H9 (cell line): ENCODE data around the gene INSYN2B. TPM values are rescaled to one million over a fixed set of nuclear protein-coding genes. Genes with fewer than 3 reads are reported as not detected.

Experiments
- DNase-seq: peaks from one replicate; pipeline ENCODE4 v3.0.0-alpha.2; 2017
- H2AFZ ChIP-seq: one replicate; pipeline ENCODE4 v1.6.1; 2013; ENCODE audit warnings: mild to moderate bottlenecking, low read length, control low read depth, moderate library complexity
- H2AK5ac ChIP-seq: 2 replicates; pipeline ENCODE4 v1.6.1; 2013; ENCODE audit warnings: low read length, control low read depth, mixed read lengths; ENCODE audit not compliant: insufficient read length
- H2BK120ac ChIP-seq: one replicate; pipeline ENCODE4 v1.6.1; 2013; ENCODE audit warnings: low read depth, mild to moderate bottlenecking, low read length, control low read depth, inconsistent platforms; ENCODE audit not compliant: poor library complexity, severe bottlenecking
- H2BK12ac ChIP-seq: 2 replicates; pipeline ENCODE4 v1.6.1; 2013; ENCODE audit warnings: low read length, control low read depth, mixed read lengths, low read depth; ENCODE audit not compliant: insufficient read length
- H2BK15ac ChIP-seq: 2 replicates; pipeline ENCODE4 v1.6.1; 2013; ENCODE audit warnings: low read depth, low read length, control low read depth
- H2BK20ac ChIP-seq: one replicate; pipeline ENCODE4 v1.6.1; 2013; ENCODE audit warnings: low read depth, mild to moderate bottlenecking, low read length, control low read depth, inconsistent platforms; ENCODE audit not compliant: poor library complexity, severe bottlenecking
- H2BK5ac ChIP-seq: 2 replicates; pipeline ENCODE4 v1.6.1; 2013; ENCODE audit warnings: low read length, control low read depth, mixed read lengths; ENCODE audit not compliant: insufficient read length
- H3K14ac ChIP-seq: 2 replicates; pipeline ENCODE4 v1.6.1; 2013; ENCODE audit warnings: low read length, control low read depth; ENCODE audit not compliant: insufficient read depth
- H3K18ac ChIP-seq: 2 replicates; pipeline ENCODE4 v1.6.1; 2013; ENCODE audit warnings: low read depth, mild to moderate bottlenecking, mixed read lengths, low read length, control low read depth; ENCODE audit not compliant: insufficient read length
- H3K23ac ChIP-seq: 2 replicates; pipeline ENCODE4 v1.6.1; 2013; ENCODE audit warnings: low read length, control low read depth, mixed read lengths, low read depth; ENCODE audit not compliant: insufficient read length
- H3K23me2 ChIP-seq: 2 replicates; pipeline ENCODE4 v1.6.1; 2013; ENCODE audit warnings: low read depth, mild to moderate bottlenecking, mixed read lengths, low read length, control low read depth; ENCODE audit not compliant: insufficient read length, poor library complexity, severe bottlenecking
- H3K27ac ChIP-seq: 2 replicates; pipeline ENCODE4 v1.5.1; 2013; ENCODE audit warnings: low read length, control low read depth, mixed read lengths, low read depth; ENCODE audit not compliant: insufficient read length
- H3K27me3 ChIP-seq: 2 replicates; pipeline ENCODE4 v1.6.1; 2013; ENCODE audit warnings: low read length, control low read depth, inconsistent platforms; ENCODE audit not compliant: insufficient read depth
- H3K4ac ChIP-seq: 2 replicates; pipeline ENCODE4 v1.6.1; 2013; ENCODE audit warnings: low read depth, mild to moderate bottlenecking, control low read depth, inconsistent platforms, low read length, moderate library complexity
- H3K4me1 ChIP-seq: 2 replicates; pipeline ENCODE4 v1.6.1; 2013; ENCODE audit warnings: low read length, control low read depth, inconsistent platforms; ENCODE audit not compliant: insufficient read depth
- H3K4me2 ChIP-seq: 2 replicates; pipeline ENCODE4 v1.6.1; 2013; ENCODE audit warnings: low read length, control low read depth, mixed read lengths; ENCODE audit not compliant: insufficient read length, insufficient read depth
- H3K56ac ChIP-seq: 2 replicates; pipeline ENCODE4 v1.6.1; 2013; ENCODE audit warnings: low read depth, mild to moderate bottlenecking, mixed read lengths, low read length, control low read depth; ENCODE audit not compliant: insufficient read length
- H3K79me1 ChIP-seq: 2 replicates; pipeline ENCODE4 v1.6.1; 2013; ENCODE audit warnings: low read depth, mild to moderate bottlenecking, moderate library complexity, low read length, control low read depth, inconsistent platforms; ENCODE audit not compliant: insufficient read depth, poor library complexity, severe bottlenecking
- H3K79me2 ChIP-seq: 2 replicates; pipeline ENCODE4 v1.6.1; 2013; ENCODE audit warnings: low read length, control low read depth, inconsistent platforms; ENCODE audit not compliant: insufficient read depth
- H3K9ac ChIP-seq: 2 replicates; pipeline ENCODE4 v1.6.1; 2013; ENCODE audit warnings: low read length, control low read depth, mixed read lengths; ENCODE audit not compliant: insufficient read length; ENCODE audit errors: extremely low read depth
- H3K9me3 ChIP-seq: one replicate; pipeline ENCODE4 v1.6.1; 2013; ENCODE audit warnings: low read depth, low read length, inconsistent platforms; ENCODE audit not compliant: control insufficient read depth
- H3T11ph ChIP-seq: one replicate; pipeline ENCODE4 v1.6.1; 2013; ENCODE audit warnings: mild to moderate bottlenecking, low read length, control low read depth, inconsistent platforms
- H4K20me1 ChIP-seq: one replicate; pipeline ENCODE4 v1.6.1; 2013; ENCODE audit not compliant: control insufficient read depth, insufficient read length, insufficient read depth
- H4K5ac ChIP-seq: 2 replicates; pipeline ENCODE4 v1.6.1; 2013; ENCODE audit warnings: low read depth, mild to moderate bottlenecking, mixed read lengths, low read length, control low read depth; ENCODE audit not compliant: insufficient read length
- H4K8ac ChIP-seq: replicated peaks from 2 replicates; pipeline ENCODE4 v1.6.1; 2013; ENCODE audit warnings: low read length, control low read depth, mixed read lengths, low read depth; ENCODE audit not compliant: insufficient read length
- H4K91ac ChIP-seq: 2 replicates; pipeline ENCODE4 v1.6.1; 2013; ENCODE audit warnings: low read depth, mild to moderate bottlenecking, moderate library complexity, mixed read lengths, low read length, control low read depth; ENCODE audit not compliant: insufficient read length
- H3K27ac Mint-ChIP-seq, 3 experiments: 2 replicates in 2 of 3; 3 replicates in 1 of 3; pipeline ENCODE4 v1.8.0; 2020 to 2021; ENCODE audit warnings: mixed read lengths in 3 of 3, mild to moderate bottlenecking in 1 of 3, moderate library complexity in 1 of 3
- H3K27me3 Mint-ChIP-seq: 2 replicates; pipeline ENCODE4 v1.8.0; 2021; ENCODE audit warnings: low read depth, mild to moderate bottlenecking, moderate library complexity, mixed read lengths
- H3K36me3 Mint-ChIP-seq, 3 experiments: 2 replicates in 2 of 3; 3 replicates in 1 of 3; pipeline ENCODE4 v1.8.0; 2020 to 2021; ENCODE audit warnings: low read depth in 3 of 3, mixed read lengths in 3 of 3; ENCODE audit not compliant: insufficient read depth in 1 of 3
- H3K4me1 Mint-ChIP-seq, 2 experiments: 2 replicates each; pipeline ENCODE4 v1.8.0; 2020; ENCODE audit warnings: mixed read lengths in 2 of 2
- H3K4me3 Mint-ChIP-seq, 2 experiments: 2 replicates in 1 of 2; 3 replicates in 1 of 2; pipeline ENCODE4 v1.8.0; 2020 to 2021; ENCODE audit warnings: mild to moderate bottlenecking in 2 of 2, mixed read lengths in 2 of 2, moderate library complexity in 1 of 2
- H3K9me3 Mint-ChIP-seq, 2 experiments: 2 replicates in 1 of 2; 3 replicates in 1 of 2; pipeline ENCODE4 v1.8.0; 2020; ENCODE audit warnings: mild to moderate bottlenecking in 2 of 2, mixed read lengths in 2 of 2, moderate library complexity in 1 of 2
- WGBS: extraction: QIAGEN DNeasy Blood & Tissue Kit; methylation state at CpG from one replicate; pipeline ENCODE4 v1.1.7; 2013; ENCODE audit warnings: missing lambda C conversion rate, low lambda C conversion rate, mixed read lengths; ENCODE audit not compliant: insufficient read length; ENCODE audit errors: extremely low coverage; 5-methylcytosine and 5-hydroxymethylcytosine counted together
- total RNA-seq: library from RNA; stranded (reverse); gene quantifications from 2 replicates; pipeline ENCODE4 v1.2.1, GENCODE V29; 2021
- TF ChIP-seq, protein P1 (sequence below): fragments of 200-600 bp; sonication (generic); conservative IDR thresholded peaks from 3 replicates; pipeline ENCODE4 v1.8.0; 2021; ENCODE audit warnings: antibody characterized with exemption, mild to moderate bottlenecking

INSYN2B gene
- total RNA-seq, 1 experiment from 2014 or later: not detected

DNA sequence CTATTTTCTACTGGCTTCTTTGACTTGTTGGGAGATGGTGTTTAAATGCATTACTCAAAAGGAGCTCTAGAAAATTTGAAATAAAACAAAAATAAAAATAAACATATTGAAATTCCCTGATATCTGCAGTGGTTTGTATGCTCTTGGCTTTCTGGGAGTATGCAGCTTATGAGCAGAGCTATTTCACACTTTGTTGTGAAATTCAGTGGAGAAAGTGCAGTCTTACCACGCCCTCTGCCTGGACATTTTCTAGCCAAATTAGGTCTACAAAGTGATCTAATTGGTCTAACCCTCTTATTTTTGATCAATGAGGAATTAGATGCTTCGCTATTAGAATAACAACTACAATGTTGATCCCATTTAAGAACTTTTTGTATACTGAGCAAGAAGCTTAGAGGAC, 66.8 kb downstream of the INSYN2B start:
- no peak overlapping the region for H3K27ac Mint-ChIP-seq
- H3K27me3 Mint-ChIP-seq: no peaks in the 10 kb centered on the region
- no peaks in the 10 kb centered on the region for H3K4me1 Mint-ChIP-seq
- H4K20me1 ChIP-seq: no peaks in the 10 kb centered on the region
- H3K4me2 ChIP-seq: no peak overlapping the region
- no peak overlapping the region for H4K5ac ChIP-seq
- no peak overlapping the region for H3K23ac ChIP-seq
- H4K91ac ChIP-seq: no peak overlapping the region
- H3K4me1 ChIP-seq: no peaks in the 10 kb centered on the region
- no peak overlapping the region for H3K4me3 Mint-ChIP-seq
- no peaks in the 10 kb centered on the region for H3K9me3 ChIP-seq
- H2BK5ac ChIP-seq: no peak overlapping the region
- no peak overlapping the region for H2BK20ac ChIP-seq
- H3K36me3 Mint-ChIP-seq: no peaks in the 10 kb centered on the region
- no peaks in the 10 kb centered on the region for H3K79me2 ChIP-seq
- H3K9ac ChIP-seq: no peak overlapping the region
- no peak overlapping the region for H2BK12ac ChIP-seq
- H3K27me3 ChIP-seq: no peaks in the 10 kb centered on the region
- H2AK5ac ChIP-seq: no peak overlapping the region
- no peak overlapping the region for H3K4ac ChIP-seq
- no peak for DNase-seq
- H3K9me3 Mint-ChIP-seq: no peaks in the 10 kb centered on the region
- H4K8ac ChIP-seq: no peak overlapping the region
- no peak overlapping the region for H3T11ph ChIP-seq
- no peaks in the 10 kb centered on the region for H3K79me1 ChIP-seq
- H2BK15ac ChIP-seq: no peak overlapping the region
- no peak overlapping the region for H2AFZ ChIP-seq
- TF ChIP-seq, protein P1, sequence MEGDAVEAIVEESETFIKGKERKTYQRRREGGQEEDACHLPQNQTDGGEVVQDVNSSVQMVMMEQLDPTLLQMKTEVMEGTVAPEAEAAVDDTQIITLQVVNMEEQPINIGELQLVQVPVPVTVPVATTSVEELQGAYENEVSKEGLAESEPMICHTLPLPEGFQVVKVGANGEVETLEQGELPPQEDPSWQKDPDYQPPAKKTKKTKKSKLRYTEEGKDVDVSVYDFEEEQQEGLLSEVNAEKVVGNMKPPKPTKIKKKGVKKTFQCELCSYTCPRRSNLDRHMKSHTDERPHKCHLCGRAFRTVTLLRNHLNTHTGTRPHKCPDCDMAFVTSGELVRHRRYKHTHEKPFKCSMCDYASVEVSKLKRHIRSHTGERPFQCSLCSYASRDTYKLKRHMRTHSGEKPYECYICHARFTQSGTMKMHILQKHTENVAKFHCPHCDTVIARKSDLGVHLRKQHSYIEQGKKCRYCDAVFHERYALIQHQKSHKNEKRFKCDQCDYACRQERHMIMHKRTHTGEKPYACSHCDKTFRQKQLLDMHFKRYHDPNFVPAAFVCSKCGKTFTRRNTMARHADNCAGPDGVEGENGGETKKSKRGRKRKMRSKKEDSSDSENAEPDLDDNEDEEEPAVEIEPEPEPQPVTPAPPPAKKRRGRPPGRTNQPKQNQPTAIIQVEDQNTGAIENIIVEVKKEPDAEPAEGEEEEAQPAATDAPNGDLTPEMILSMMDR: no peak
- H2BK120ac ChIP-seq: no peak overlapping the region
- H3K56ac ChIP-seq: no peak overlapping the region
- no peak overlapping the region for H3K18ac ChIP-seq
- WGBS: no CpG with 5 or more reads among the region's 2 CpGs
- no peaks in the 10 kb centered on the region for H3K23me2 ChIP-seq
- H3K27ac ChIP-seq: no peak overlapping the region
- H3K14ac ChIP-seq: no peak overlapping the region
